SH-SY5Y (cell line): ENCODE measurements around the gene MED13L.

Experiments
- GATA2 ChIP-seq: IDR thresholded peaks from 2 replicates; pipeline ENCODE4 v1.6.1; 2011; ENCODE audit warnings: mild to moderate bottlenecking, low read depth, low read length
- GATA3 ChIP-seq: IDR thresholded peaks from 2 replicates; pipeline ENCODE4 v1.6.1; 2011; ENCODE audit warnings: low read depth, mild to moderate bottlenecking, low read length, moderate library complexity

DNA sequence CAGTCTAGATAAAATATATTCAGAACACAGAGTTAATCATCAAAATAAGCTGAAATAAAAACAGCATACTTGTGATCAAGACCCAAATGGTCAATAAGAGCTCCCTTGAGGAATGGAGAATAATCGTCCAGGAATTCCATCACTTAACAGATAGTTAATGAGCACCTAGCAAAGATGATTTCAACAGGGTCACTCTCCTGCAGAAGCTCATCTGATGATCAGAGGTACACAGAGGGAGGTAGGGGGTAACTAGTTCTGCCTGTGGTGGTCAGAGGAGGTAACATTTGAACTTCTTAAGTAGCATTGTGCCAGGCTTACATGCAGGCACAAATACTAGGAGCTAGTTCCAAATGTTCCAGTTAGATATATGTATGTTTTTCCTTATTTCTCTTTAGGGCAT lies 9.5 kb downstream of the MED13L start:
- TF ChIP-seq GATA2, result no peak
- no peak for TF ChIP-seq GATA3
